Liver (tissue), 9 donors: ENCODE data around the gene PAXX. TPM values are rescaled to one million over a fixed set of nuclear protein-coding genes. Genes with fewer than 3 reads are reported as not detected.

Experiments used
- DNase-seq: peaks from one replicate; pipeline ENCODE4 v3.0.0-alpha.2; 2017; ENCODE audit warnings: low spot score
- H3K27ac ChIP-seq, 2 donors: one replicate each; pipeline ENCODE4 v1.7.0; 2013; ENCODE audit warnings: inconsistent platforms in 2 of 2, low read length in 2 of 2, control low read depth in 1 of 2, low read depth in 1 of 2, mild to moderate bottlenecking in 1 of 2
- H3K27me3 ChIP-seq, 4 donors: one replicate each; pipeline versions ENCODE4 v1.6.1 to v1.7.0; 2013; ENCODE audit warnings: low read length in 3 of 4, inconsistent platforms in 1 of 4, mild to moderate bottlenecking in 1 of 4, moderate library complexity in 1 of 4; ENCODE audit not compliant: control insufficient read depth in 4 of 4, insufficient read depth in 4 of 4
- H3K36me3 ChIP-seq, 4 donors: one replicate each; pipeline versions ENCODE4 v1.6.1 to v1.7.0; 2013; ENCODE audit warnings: low read length in 3 of 4, mild to moderate bottlenecking in 3 of 4, low read depth in 1 of 4, moderate library complexity in 1 of 4; ENCODE audit not compliant: control insufficient read depth in 4 of 4, insufficient read depth in 3 of 4
- H3K4me1 ChIP-seq, 4 donors: one replicate each; pipeline versions ENCODE4 v1.6.1 to v1.7.0; 2013; ENCODE audit warnings: low read length in 3 of 4, mild to moderate bottlenecking in 3 of 4, moderate library complexity in 1 of 4; ENCODE audit not compliant: control insufficient read depth in 4 of 4, insufficient read depth in 4 of 4
- H3K4me3 ChIP-seq, 3 donors: one replicate each; pipeline versions ENCODE4 v1.6.1 to v1.7.0; 2013; ENCODE audit warnings: low read length in 3 of 3, control low read depth in 1 of 3, low read depth in 1 of 3, mild to moderate bottlenecking in 1 of 3
- H3K9ac ChIP-seq, 2 donors: one replicate each; pipeline ENCODE4 v1.7.0; 2013; ENCODE audit warnings: low read length in 2 of 2, mild to moderate bottlenecking in 2 of 2, moderate library complexity in 2 of 2, control low read depth in 1 of 2, low read depth in 1 of 2
- H3K9me3 ChIP-seq, 4 donors: one replicate each; pipeline versions ENCODE4 v1.6.1 to v1.7.0; 2013; ENCODE audit warnings: low read length in 3 of 4; ENCODE audit not compliant: control insufficient read depth in 4 of 4
- EGR1 ChIP-seq, 2 donors: IDR thresholded peaks; 2 replicates each; pipeline ENCODE4 v1.6.1; 2016 to 2018; ENCODE audit warnings: antibody characterized with exemption in 2 of 2, low read depth in 2 of 2
- FOXA1 ChIP-seq: IDR thresholded peaks from 2 replicates; pipeline ENCODE4 v1.6.1; 2016; ENCODE audit warnings: antibody characterized with exemption
- FOXA2 ChIP-seq: IDR thresholded peaks from 2 replicates; pipeline ENCODE4 v1.6.1; 2016; ENCODE audit warnings: antibody characterized with exemption
- HNF4A ChIP-seq, 2 donors: conservative IDR thresholded peaks; 2 replicates each; pipeline ENCODE4 v1.6.1; 2016; ENCODE audit warnings: antibody characterized with exemption in 2 of 2, mild to moderate bottlenecking in 2 of 2
- JUND ChIP-seq, 2 donors: IDR thresholded peaks; 2 replicates each; pipeline ENCODE4 v1.6.1; 2016; ENCODE audit warnings: antibody characterized with exemption in 2 of 2
- NR2F2 ChIP-seq: IDR thresholded peaks from 2 replicates; pipeline ENCODE4 v1.6.1; 2016; ENCODE audit warnings: antibody characterized with exemption
- RAD21 ChIP-seq, 2 donors: IDR thresholded peaks; 2 replicates each; pipeline ENCODE4 v1.6.1; 2016; ENCODE audit warnings: antibody characterized with exemption in 2 of 2, mild to moderate bottlenecking in 2 of 2
- RXRA ChIP-seq, 2 donors: IDR thresholded peaks; 2 replicates each; pipeline ENCODE4 v1.6.1; 2017 to 2018; ENCODE audit warnings: antibody characterized with exemption in 2 of 2, mild to moderate bottlenecking in 1 of 2
- TAF1 ChIP-seq: conservative IDR thresholded peaks from 2 replicates; pipeline ENCODE4 v1.6.1; 2016; ENCODE audit warnings: antibody characterized with exemption, mild to moderate bottlenecking
- WGBS: extraction: QIAGEN DNeasy Blood & Tissue Kit; methylation state at CpG from one replicate; pipeline ENCODE4 v1.1.7; 2013; 5-methylcytosine and 5-hydroxymethylcytosine counted together
- polyA plus RNA-seq, 2 donors: library from polyadenylated mRNA; stranded (reverse) in 1 of 2; unstranded in 1 of 2; fragments of 200-250 nt in 1 of 2; fragments of >200 nt in 1 of 2; fragmentation: Nextera tagmentation in 1 of 2; extraction: Ambion mirVana in 1 of 2; gene quantifications; one replicate each; pipeline versions ENCODE4 v1.2.1 to v1.2.3, GENCODE V29; 2013 to 2015
- total RNA-seq, 2 donors: library from RNA; depleted of rRNA; stranded (reverse); fragments of >200 nt; gene quantifications; one replicate each; pipeline ENCODE4 v1.2.3, GENCODE V29; 2014
- TF ChIP-seq, protein P1 (sequence below): fragments of 150-350 bp; IDR thresholded peaks from 2 replicates; pipeline ENCODE4 v1.5.1; 2017; ENCODE audit warnings: improper control_type of control experiment, low read depth, low read length; ENCODE audit not compliant: missing input control
- TF ChIP-seq, protein P2 (sequence below): IDR thresholded peaks from 2 replicates; pipeline ENCODE4 v1.6.1; 2016; ENCODE audit warnings: antibody characterized with exemption, mild to moderate bottlenecking
- TF ChIP-seq, protein P3 (sequence below): IDR thresholded peaks from 2 replicates; pipeline ENCODE4 v1.6.1; 2016; ENCODE audit warnings: antibody characterized with exemption
- TF ChIP-seq, protein P4 (sequence below): IDR thresholded peaks from 2 replicates; pipeline ENCODE4 v1.6.1; 2016; ENCODE audit warnings: antibody characterized with exemption
- donor health status: healthy.
- donor health status: healthy.
- donor health status: healthy.
- donor health status: healthy.
- donor health status: healthy.

PAXX gene
- total and polyA plus RNA-seq, 4 donors: 7.3 to 34.1 (median 19.2) TPM

DNA sequence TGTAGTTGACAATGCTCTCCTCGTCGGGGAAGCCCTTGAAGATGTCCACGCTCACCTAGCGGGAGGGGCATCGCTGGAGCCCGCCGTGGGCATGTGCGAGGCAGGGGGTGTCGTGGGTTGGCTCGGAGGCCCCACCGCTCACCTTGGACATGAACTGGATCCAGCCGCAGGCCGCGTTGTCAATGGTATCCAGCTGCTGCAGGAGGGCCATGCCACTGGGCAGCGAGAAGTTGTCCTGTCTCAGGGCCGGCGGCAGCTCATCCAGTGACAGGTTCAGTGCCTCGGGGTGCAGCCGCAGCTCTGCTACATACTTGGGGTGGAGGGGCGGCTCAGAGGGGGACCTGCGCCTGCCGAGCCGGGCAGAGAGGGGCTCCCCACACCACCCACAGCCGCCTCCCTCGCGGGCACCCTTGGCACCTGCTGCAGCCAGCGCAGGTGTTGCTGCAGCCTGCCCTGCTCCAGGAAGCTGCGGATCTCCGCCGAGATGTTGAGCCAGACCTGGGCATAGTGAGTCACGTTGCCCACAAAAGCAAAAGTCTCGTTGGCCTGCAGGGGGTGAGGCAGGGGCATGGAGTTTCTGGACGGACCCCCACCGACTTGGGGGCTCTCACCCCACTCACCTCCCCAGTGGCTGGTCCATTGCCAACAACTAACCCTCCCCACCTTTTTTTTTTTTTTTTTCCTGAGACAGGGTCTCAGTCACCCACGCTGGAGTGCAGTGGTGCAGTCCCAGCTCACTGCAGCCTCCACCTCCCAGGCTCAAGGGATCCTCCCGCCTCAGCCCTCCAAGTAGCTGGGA, 26.7 kb downstream of the PAXX start (continued):
- no peak for TF ChIP-seq HNF4A (conservative IDR thresholded peaks at IDR 0.05)
- TF ChIP-seq FOXA2: no peak
- TF ChIP-seq TAF1: no peak
- no peak for TF ChIP-seq EGR1 (IDR thresholded peaks at IDR 0.05; ENCODE audit: low read depth in 2 of 2)

DNA sequence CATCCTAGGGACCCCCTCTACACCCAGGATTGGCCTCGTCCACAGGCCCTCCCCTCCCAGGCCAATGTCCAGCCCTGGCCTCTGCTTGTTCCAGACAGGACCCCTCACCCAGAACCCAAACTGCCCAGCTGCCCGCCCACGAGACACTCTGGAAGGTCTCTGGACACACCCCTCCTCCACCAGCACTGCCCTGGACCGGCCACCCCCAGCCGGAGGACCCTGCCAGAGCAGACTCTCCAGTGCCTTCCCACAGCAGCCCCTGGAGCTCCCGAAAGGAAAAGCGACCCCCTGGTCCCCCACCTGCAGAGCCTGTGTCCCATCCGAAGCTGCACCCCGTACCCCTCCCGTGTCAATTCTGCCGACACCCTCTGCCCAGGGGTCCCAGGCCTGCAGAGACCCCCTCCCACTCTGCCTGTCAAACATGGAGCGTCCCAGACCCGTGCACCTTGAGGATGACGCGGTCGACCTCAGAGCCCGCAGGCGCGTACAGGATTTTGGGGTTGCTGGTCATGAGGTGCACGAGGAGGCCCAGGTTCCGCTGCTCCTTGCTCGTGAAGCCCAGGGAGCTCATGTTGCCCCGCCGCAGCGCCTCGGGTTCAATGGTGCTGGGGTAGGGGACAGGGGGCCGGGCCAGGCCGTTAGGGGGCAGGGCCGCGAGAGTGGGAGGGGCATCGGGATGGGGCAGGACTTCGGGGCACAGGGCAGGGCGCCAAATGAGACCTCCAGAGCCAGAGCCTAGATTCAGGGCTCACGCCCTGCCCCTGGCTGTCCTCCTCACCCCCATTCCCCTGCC, 27.9 kb downstream of the PAXX start:
- Histone ChIP-seq H3K9ac (no peak overlapping the region), H3K27ac (no peak overlapping the region), H3K4me1 (peaks cover 11 to 28% (median 22%) of the 10 kb centered on the region in 4 donors), H3K4me3 (no peak overlapping the region), H3K9me3 (no peaks in the 10 kb centered on the region), H3K27me3 (no peaks in the 10 kb centered on the region), H3K36me3 (peaks cover 2 to 22% (median 12%) of the 10 kb centered on the region in 4 donors)
- WGBS: 95% methylated on average over 34 of the region's 34 CpGs
- DNase-seq: no peak
- no peak for TF ChIP-seq TAF1
- no peak for TF ChIP-seq RAD21 (IDR thresholded peaks at IDR 0.05)
- TF ChIP-seq, protein P1, sequence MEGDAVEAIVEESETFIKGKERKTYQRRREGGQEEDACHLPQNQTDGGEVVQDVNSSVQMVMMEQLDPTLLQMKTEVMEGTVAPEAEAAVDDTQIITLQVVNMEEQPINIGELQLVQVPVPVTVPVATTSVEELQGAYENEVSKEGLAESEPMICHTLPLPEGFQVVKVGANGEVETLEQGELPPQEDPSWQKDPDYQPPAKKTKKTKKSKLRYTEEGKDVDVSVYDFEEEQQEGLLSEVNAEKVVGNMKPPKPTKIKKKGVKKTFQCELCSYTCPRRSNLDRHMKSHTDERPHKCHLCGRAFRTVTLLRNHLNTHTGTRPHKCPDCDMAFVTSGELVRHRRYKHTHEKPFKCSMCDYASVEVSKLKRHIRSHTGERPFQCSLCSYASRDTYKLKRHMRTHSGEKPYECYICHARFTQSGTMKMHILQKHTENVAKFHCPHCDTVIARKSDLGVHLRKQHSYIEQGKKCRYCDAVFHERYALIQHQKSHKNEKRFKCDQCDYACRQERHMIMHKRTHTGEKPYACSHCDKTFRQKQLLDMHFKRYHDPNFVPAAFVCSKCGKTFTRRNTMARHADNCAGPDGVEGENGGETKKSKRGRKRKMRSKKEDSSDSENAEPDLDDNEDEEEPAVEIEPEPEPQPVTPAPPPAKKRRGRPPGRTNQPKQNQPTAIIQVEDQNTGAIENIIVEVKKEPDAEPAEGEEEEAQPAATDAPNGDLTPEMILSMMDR: no peak
- TF ChIP-seq, protein P2, sequence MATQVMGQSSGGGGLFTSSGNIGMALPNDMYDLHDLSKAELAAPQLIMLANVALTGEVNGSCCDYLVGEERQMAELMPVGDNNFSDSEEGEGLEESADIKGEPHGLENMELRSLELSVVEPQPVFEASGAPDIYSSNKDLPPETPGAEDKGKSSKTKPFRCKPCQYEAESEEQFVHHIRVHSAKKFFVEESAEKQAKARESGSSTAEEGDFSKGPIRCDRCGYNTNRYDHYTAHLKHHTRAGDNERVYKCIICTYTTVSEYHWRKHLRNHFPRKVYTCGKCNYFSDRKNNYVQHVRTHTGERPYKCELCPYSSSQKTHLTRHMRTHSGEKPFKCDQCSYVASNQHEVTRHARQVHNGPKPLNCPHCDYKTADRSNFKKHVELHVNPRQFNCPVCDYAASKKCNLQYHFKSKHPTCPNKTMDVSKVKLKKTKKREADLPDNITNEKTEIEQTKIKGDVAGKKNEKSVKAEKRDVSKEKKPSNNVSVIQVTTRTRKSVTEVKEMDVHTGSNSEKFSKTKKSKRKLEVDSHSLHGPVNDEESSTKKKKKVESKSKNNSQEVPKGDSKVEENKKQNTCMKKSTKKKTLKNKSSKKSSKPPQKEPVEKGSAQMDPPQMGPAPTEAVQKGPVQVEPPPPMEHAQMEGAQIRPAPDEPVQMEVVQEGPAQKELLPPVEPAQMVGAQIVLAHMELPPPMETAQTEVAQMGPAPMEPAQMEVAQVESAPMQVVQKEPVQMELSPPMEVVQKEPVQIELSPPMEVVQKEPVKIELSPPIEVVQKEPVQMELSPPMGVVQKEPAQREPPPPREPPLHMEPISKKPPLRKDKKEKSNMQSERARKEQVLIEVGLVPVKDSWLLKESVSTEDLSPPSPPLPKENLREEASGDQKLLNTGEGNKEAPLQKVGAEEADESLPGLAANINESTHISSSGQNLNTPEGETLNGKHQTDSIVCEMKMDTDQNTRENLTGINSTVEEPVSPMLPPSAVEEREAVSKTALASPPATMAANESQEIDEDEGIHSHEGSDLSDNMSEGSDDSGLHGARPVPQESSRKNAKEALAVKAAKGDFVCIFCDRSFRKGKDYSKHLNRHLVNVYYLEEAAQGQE: no peak
- no peak for TF ChIP-seq FOXA1
- TF ChIP-seq RXRA (IDR thresholded peaks at IDR 0.05): no peak

DNA sequence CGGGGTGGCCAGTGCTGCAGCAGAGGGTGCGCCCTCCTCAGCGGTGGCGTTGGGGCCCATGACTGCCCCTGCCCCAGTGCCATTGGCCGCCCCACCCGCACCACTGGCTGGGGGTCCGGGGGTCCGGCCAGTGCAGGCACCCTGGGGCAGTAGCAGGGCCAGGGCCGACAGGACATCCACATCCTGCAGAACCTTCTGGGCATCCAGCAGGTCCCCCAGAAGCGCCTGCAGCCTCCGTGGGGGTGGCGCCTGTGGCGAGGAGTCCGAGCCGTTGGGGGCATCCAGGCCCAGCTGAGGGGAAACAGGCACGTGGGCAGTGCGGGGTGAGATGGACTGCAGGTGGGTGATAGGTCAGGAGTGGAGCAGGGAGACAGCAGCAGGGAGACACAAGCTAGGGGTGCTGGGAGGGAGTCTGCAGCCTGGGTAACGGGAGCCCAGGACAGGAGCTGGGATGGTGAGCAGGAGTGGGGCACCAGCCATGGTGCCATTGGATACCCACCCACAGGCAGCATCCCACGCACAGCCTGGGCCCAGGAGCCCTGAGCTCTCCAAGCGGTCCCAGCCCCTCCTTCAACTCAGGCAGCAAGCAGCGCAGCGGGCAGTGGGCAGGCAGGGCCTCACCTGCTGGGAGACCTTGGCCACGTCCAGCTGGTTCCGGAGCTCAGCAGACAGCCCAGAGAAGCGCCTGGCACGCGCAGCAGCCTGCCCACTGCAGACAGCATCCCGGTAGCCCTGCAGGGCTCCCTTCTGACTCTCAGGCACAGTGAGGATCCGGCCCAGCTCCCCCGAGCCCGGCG, 28.7 kb downstream of the PAXX start:
- WGBS: 96% methylated on average over 32 of the region's 32 CpGs
- TF ChIP-seq NR2F2 (no peak), EGR1 (IDR thresholded peaks at IDR 0.05; ENCODE audit: low read depth in 2 of 2) (no peak), JUND (IDR thresholded peaks at IDR 0.05) (no peak), FOXA1 (no peak), TAF1 (no peak)
- TF ChIP-seq, protein P1: no peak
- TF ChIP-seq, protein P3, sequence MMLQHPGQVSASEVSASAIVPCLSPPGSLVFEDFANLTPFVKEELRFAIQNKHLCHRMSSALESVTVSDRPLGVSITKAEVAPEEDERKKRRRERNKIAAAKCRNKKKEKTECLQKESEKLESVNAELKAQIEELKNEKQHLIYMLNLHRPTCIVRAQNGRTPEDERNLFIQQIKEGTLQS: no peak
- TF ChIP-seq, protein P2: no peak
- TF ChIP-seq, protein P4, sequence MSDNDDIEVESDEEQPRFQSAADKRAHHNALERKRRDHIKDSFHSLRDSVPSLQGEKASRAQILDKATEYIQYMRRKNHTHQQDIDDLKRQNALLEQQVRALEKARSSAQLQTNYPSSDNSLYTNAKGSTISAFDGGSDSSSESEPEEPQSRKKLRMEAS: no peak

More for the DNA sequence above, 28.7 kb downstream of the PAXX start:
- Histone ChIP-seq H3K27me3 (no peaks in the 10 kb centered on the region), H3K4me1 (peaks cover 14 to 37% (median 30%) of the 10 kb centered on the region in 4 donors), H3K4me3 (no peak overlapping the region), H3K9ac (no peak overlapping the region), H3K9me3 (no peaks in the 10 kb centered on the region), H3K36me3 (peaks cover 2 to 16% (median 10%) of the 10 kb centered on the region in 4 donors), H3K27ac (no peak overlapping the region)
- DNase-seq: no peak
